Activated CD4-positive, alpha-beta T cell treated with anti-CD3 and anti-CD28 coated beads for 4 hours (primary cell): ENCODE data around the gene BTF3.
A peak's percentile ranks its signal among the peaks of the same experiment; 100 is the strongest.
"Not testable (repeated sequence)": the region's sequence is repeated elsewhere in the genome, so short reads cannot be mapped to it uniquely, and the experiment has no call there.

Source experiments
- DNase-seq, 2 donors: peaks; one replicate each; pipeline ENCODE4 v3.0.0-alpha.2; 2020

The BTF3 gene

GRCh38 chr5:73498057-73498992 is at the start of gene BTF3:
BTF3 (plus strand) TSS chr5:73498442; CDS start chr5:73498668, 226 bp downstream.
- peak; percentile 91 to 92 for DNase-seq

- peak; percentile 16 to 35 for DNase-seq
These were observed 49.6 kb upstream of the BTF3 start, which contains the start of gene FOXD1 for GRCh38 chr5:73448463-73449136. FOXD1 (minus strand) TSS chr5:73448777; CDS start chr5:73448362, 415 bp downstream.

- DNase-seq = no peak
These were observed 48.1 kb upstream of the BTF3 start for GRCh38 chr5:73450137-73450536.

- DNase-seq = no peak
These were observed 47.5 kb upstream of the BTF3 start for GRCh38 chr5:73450672-73451223.

GRCh38 chr5:73451224-73452130 is 46.8 kb upstream of the BTF3 start:
- peak; percentile 59 to 64 for DNase-seq

- no peak for DNase-seq
These were observed 46.0 kb upstream of the BTF3 start for GRCh38 chr5:73452215-73452614.

GRCh38 chr5:73454379-73455036 is 43.7 kb upstream of the BTF3 start:
- peak; percentile 14 to 39 for DNase-seq

- not testable (repeated sequence) for DNase-seq
These were observed 41.8 kb upstream of the BTF3 start for GRCh38 chr5:73456462-73456861.

GRCh38 chr5:73459366-73459765 is 38.9 kb upstream of the BTF3 start:
- DNase-seq = no peak

GRCh38 chr5:73460133-73460532 is 38.1 kb upstream of the BTF3 start:
- no peak for DNase-seq

- no peak for DNase-seq
These were observed 34.1 kb upstream of the BTF3 start for GRCh38 chr5:73464016-73464745.

- not testable (repeated sequence) for DNase-seq
These were observed 29.6 kb upstream of the BTF3 start for GRCh38 chr5:73468638-73469037.

- DNase-seq = no peak
These were observed 28.4 kb upstream of the BTF3 start for GRCh38 chr5:73469878-73470277.

GRCh38 chr5:73471654-73472053 is 26.6 kb upstream of the BTF3 start:
- DNase-seq = no peak

- no peak for DNase-seq
These were observed 26.1 kb upstream of the BTF3 start for GRCh38 chr5:73472116-73472515.

- no peak for DNase-seq
These were observed 17.7 kb upstream of the BTF3 start for GRCh38 chr5:73480500-73480899.

GRCh38 chr5:73482383-73483136 is 15.7 kb upstream of the BTF3 start:
- no peak for DNase-seq

- DNase-seq = no peak
These were observed 14.6 kb upstream of the BTF3 start for GRCh38 chr5:73483676-73484075.

- no peak for DNase-seq
These were observed 13.7 kb upstream of the BTF3 start for GRCh38 chr5:73484511-73484910.

- DNase-seq = no peak
These were observed 12.5 kb upstream of the BTF3 start for GRCh38 chr5:73485715-73486114.
